HG03025 (cell line): ENCODE results near the gene METRN.
A peak's percentile ranks its signal among the peaks of the same experiment; 100 is the strongest.
"Not testable (repeated sequence)": the region's sequence is repeated elsewhere in the genome, so short reads cannot be mapped to it uniquely, and the experiment has no call there.

Source experiments
- ATAC-seq: cut with Tn5 transposase; IDR thresholded peaks from one replicate; pipeline ENCODE4 v1.9.1; 2021; ENCODE audit warnings: mild to moderate bottlenecking, moderate library complexity; ENCODE audit not compliant: unreplicated experiment, low FRiP score

The METRN gene

GRCh38 chr16:707062-707538, 7.8 kb upstream of the METRN start:
- no peak for ATAC-seq

GRCh38 chr16:708019-708418, 6.9 kb upstream of the METRN start:
- no peak for ATAC-seq

- ATAC-seq, result no peak
Observed at GRCh38 chr16:708959-709358, 6.0 kb upstream of the METRN start.

GRCh38 chr16:709566-710499, 5.1 kb upstream of the METRN start:
- ATAC-seq, result no peak

- no peak for ATAC-seq
Observed at GRCh38 chr16:710500-711075, 4.3 kb upstream of the METRN start.

GRCh38 chr16:711084-711483, 3.8 kb upstream of the METRN start:
- no peak for ATAC-seq

GRCh38 chr16:711548-712320, 3.2 kb upstream of the METRN start:
- ATAC-seq, result no peak

- ATAC-seq, result not testable (repeated sequence)
Observed at GRCh38 chr16:712740-713250, 2.1 kb upstream of the METRN start.

GRCh38 chr16:714079-714478, 839 bp upstream of the METRN start:
- ATAC-seq, result no peak

GRCh38 chr16:715477-716199, 720 bp downstream of the METRN start:
- no peak for ATAC-seq

GRCh38 chr16:716200-716568, 1.3 kb downstream of the METRN start:
- ATAC-seq, result no peak

- no peak for ATAC-seq
Observed at GRCh38 chr16:716768-717325, 1.9 kb downstream of the METRN start.

- no peak for ATAC-seq
Observed at GRCh38 chr16:717450-718245, 2.7 kb downstream of the METRN start.

- no peak for ATAC-seq
Observed at GRCh38 chr16:718389-718788, 3.5 kb downstream of the METRN start.

GRCh38 chr16:718922-719321, 4.0 kb downstream of the METRN start:
- ATAC-seq, result no peak

GRCh38 chr16:719815-720446, 5.0 kb downstream of the METRN start:
- ATAC-seq, result no peak

- ATAC-seq, result no peak
Observed at GRCh38 chr16:720447-720989, 5.6 kb downstream of the METRN start.

GRCh38 chr16:720990-721764, 6.3 kb downstream of the METRN start, which contains the start of gene ANTKMT:
Gene ANTKMT (plus strand): TSS chr16:721146. CDS start chr16:721275, 129 bp downstream.
- ATAC-seq, result peak; percentile 62
